Measurements from ENCODE around the gene GTF2H1.

The GTF2H1 gene

DNA sequence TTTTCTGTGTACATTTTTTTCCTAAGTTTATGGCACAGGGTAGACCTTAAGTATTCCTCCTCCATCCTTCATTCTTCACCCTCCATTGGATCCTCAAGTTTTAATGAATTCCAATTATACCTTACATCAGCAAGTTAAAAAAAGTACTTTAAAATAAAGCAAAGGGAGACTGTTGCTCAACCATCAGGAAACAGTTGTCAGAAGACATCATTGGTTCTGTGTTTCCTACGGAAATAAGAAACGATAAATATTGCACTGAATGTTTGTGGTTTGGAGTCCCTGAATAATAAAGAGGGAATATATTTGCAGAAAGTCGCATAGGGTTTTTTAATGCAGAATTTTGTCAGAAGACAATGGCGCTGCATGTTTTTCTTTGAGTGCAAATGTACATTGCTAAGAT, 43.9 kb downstream of the GTF2H1 start:
- no peak overlapping the region for H3K4me2 ChIP-seq (ENCODE audit: low read length, poor library complexity, severe bottlenecking)
- H3K18ac ChIP-seq (ENCODE audit: low read depth in 1 of 2, low read length in 2 of 2) = no peak overlapping the region
- no peak overlapping the region for H3K9ac ChIP-seq (ENCODE audit: low read length)
- H3K14ac ChIP-seq (ENCODE audit: low read length in 2 of 2) = no peak overlapping the region
- no peak overlapping the region for H3K4ac ChIP-seq (ENCODE audit: low read depth in 1 of 2, low read length in 2 of 2)
- H3K4me1 ChIP-seq (ENCODE audit: control insufficient read depth, insufficient read depth, low read depth, low read length) = no peaks in the 10 kb centered on the region
- no peaks in the 10 kb centered on the region for H3K9me3 ChIP-seq (ENCODE audit: control insufficient read depth, low read length)
- no peak overlapping the region for H3K23ac ChIP-seq (ENCODE audit: low read length in 2 of 2)
- H2BK120ac ChIP-seq (ENCODE audit: low read depth, low read length) = no peak overlapping the region
- H2BK5ac ChIP-seq (ENCODE audit: low read depth, low read length, poor library complexity, severe bottlenecking) = no peak overlapping the region
- H3K27me3 ChIP-seq (ENCODE audit: control insufficient read depth in 1 of 2, insufficient read depth in 1 of 2, low read length in 2 of 2) = no peaks in the 10 kb centered on the region
- 96% methylated on average over 4 of the region's 4 CpGs for WGBS
- no peak overlapping the region for H3K27ac ChIP-seq (ENCODE audit: low read length, poor library complexity, severe bottlenecking)
- H3K79me1 ChIP-seq (replicated peaks; ENCODE audit: low read length, poor library complexity, severe bottlenecking) = no peaks in the 10 kb centered on the region
- no peak overlapping the region for H3K4me3 ChIP-seq (ENCODE audit: insufficient read depth in 1 of 2, low read depth in 1 of 2, low read length in 2 of 2)
- no peak overlapping the region for H2BK15ac ChIP-seq (ENCODE audit: low read depth, poor library complexity, severe bottlenecking)
- H2BK12ac ChIP-seq (ENCODE audit: low read length in 2 of 2) = no peak overlapping the region
- H4K91ac ChIP-seq (ENCODE audit: low read length) = no peak overlapping the region
- H4K8ac ChIP-seq (ENCODE audit: low read length) = no peak overlapping the region
- no peak overlapping the region for H2AK5ac ChIP-seq (ENCODE audit: low read length, severe bottlenecking)
- peaks cover 18 to 62% of the 10 kb centered on the region in 2 experiments for H3K36me3 ChIP-seq (ENCODE audit: control insufficient read depth in 1 of 2, insufficient read depth in 2 of 2, low read depth in 1 of 2, low read length in 2 of 2)
- no peak overlapping the region for H2AFZ ChIP-seq (ENCODE audit: low read depth, low read length)
- no peak for DNase-seq

DNA sequence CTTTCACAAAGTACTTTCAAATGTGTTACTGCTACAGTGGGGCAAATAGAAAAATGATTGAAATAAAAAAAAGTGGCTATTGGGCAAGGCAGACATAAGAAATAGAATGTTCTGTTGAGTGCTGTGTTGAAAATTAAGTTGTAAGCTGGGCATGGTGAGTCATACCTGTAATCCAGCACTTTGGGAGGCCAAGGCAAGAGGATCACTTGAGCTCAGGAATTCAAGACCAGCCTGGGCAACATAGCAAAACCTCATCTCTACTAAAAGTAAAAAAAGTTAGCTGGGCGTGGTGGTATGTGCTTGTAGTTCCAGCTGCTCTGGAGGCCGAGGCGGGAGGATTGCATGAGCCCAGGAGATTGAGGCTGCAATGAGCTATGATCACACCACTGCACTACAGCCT, 45.1 kb downstream of the GTF2H1 start:
- no peak overlapping the region for H3K14ac ChIP-seq (ENCODE audit: low read length in 2 of 2)
- H3K9ac ChIP-seq (ENCODE audit: low read length) = no peak overlapping the region
- DNase-seq = no peak
- H3K4ac ChIP-seq (ENCODE audit: low read depth in 1 of 2, low read length in 2 of 2) = no peak overlapping the region
- no peak overlapping the region for H2BK5ac ChIP-seq (ENCODE audit: low read depth, low read length, poor library complexity, severe bottlenecking)
- no peak overlapping the region for H3K4me2 ChIP-seq (ENCODE audit: low read length, poor library complexity, severe bottlenecking)
- H3K4me1 ChIP-seq (ENCODE audit: control insufficient read depth, insufficient read depth, low read depth, low read length) = no peaks in the 10 kb centered on the region
- no peak overlapping the region for H2AK5ac ChIP-seq (ENCODE audit: low read length, severe bottlenecking)
- H3K4me3 ChIP-seq (ENCODE audit: insufficient read depth in 1 of 2, low read depth in 1 of 2, low read length in 2 of 2) = no peak overlapping the region
- H3K27ac ChIP-seq (ENCODE audit: low read length, poor library complexity, severe bottlenecking) = no peak overlapping the region
- no peak overlapping the region for H2BK120ac ChIP-seq (ENCODE audit: low read depth, low read length)
- H2AFZ ChIP-seq (ENCODE audit: low read depth, low read length) = no peak overlapping the region
- H3K18ac ChIP-seq (ENCODE audit: low read depth in 1 of 2, low read length in 2 of 2) = no peak overlapping the region
- H4K91ac ChIP-seq (ENCODE audit: low read length) = no peak overlapping the region
- no peak overlapping the region for H4K8ac ChIP-seq (ENCODE audit: low read length)
- no CpG with 5 or more reads among the region's 3 CpGs for WGBS
- H2BK12ac ChIP-seq (ENCODE audit: low read length in 2 of 2) = no peak overlapping the region
- peaks cover 16 to 51% of the 10 kb centered on the region in 2 experiments for H3K36me3 ChIP-seq (ENCODE audit: control insufficient read depth in 1 of 2, insufficient read depth in 2 of 2, low read depth in 1 of 2, low read length in 2 of 2)
- H3K79me1 ChIP-seq (replicated peaks; ENCODE audit: low read length, poor library complexity, severe bottlenecking) = no peaks in the 10 kb centered on the region
- no peak overlapping the region for H3K23ac ChIP-seq (ENCODE audit: low read length in 2 of 2)
- no peaks in the 10 kb centered on the region for H3K27me3 ChIP-seq (ENCODE audit: control insufficient read depth in 1 of 2, insufficient read depth in 1 of 2, low read length in 2 of 2)
- no peaks in the 10 kb centered on the region for H3K9me3 ChIP-seq (ENCODE audit: control insufficient read depth, low read length)
- H2BK15ac ChIP-seq (ENCODE audit: low read depth, poor library complexity, severe bottlenecking) = no peak overlapping the region

DNA sequence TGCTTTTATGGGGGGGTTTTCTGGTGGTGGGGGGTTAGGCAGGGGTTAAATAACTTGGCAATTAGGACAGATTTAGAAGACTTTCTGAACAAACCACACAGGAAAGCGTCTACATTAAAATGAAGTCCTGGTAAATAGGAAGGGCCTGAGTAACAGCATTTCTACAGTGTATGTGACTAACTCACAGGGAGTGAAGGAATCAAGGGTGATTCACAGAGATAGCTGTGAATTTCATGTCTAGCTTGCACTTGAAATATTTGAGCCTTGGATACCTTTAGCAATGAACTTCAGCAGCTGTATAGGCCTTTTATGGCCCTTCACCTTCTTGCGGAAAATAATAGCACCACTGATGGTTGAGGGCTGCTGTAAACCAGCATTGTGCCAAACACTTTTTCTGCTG, 45.9 kb downstream of the GTF2H1 start:
- WGBS = 92% methylated on average over 2 of the region's 2 CpGs
- Histone ChIP-seq H4K91ac (ENCODE audit: low read length) (no peak overlapping the region), H3K18ac (ENCODE audit: low read depth in 1 of 2, low read length in 2 of 2) (no peak overlapping the region), H3K14ac (ENCODE audit: low read length in 2 of 2) (no peak overlapping the region), H2BK5ac (ENCODE audit: low read depth, low read length, poor library complexity, severe bottlenecking) (no peak overlapping the region), H2AK5ac (ENCODE audit: low read length, severe bottlenecking) (no peak overlapping the region), H3K4me2 (ENCODE audit: low read length, poor library complexity, severe bottlenecking) (no peak overlapping the region), H2BK15ac (ENCODE audit: low read depth, poor library complexity, severe bottlenecking) (no peak overlapping the region), H3K9ac (ENCODE audit: low read length) (peak overlapping the region; percentile 54), H4K8ac (ENCODE audit: low read length) (no peak overlapping the region), H3K27me3 (ENCODE audit: control insufficient read depth in 1 of 2, insufficient read depth in 1 of 2, low read length in 2 of 2) (no peaks in the 10 kb centered on the region), H3K4me1 (ENCODE audit: control insufficient read depth, insufficient read depth, low read depth, low read length) (no peaks in the 10 kb centered on the region), H3K23ac (ENCODE audit: low read length in 2 of 2) (no peak overlapping the region), H3K79me1 (replicated peaks; ENCODE audit: low read length, poor library complexity, severe bottlenecking) (no peaks in the 10 kb centered on the region), H3K4ac (ENCODE audit: low read depth in 1 of 2, low read length in 2 of 2) (no peak overlapping the region), H3K4me3 (ENCODE audit: insufficient read depth in 1 of 2, low read depth in 1 of 2, low read length in 2 of 2) (no peak overlapping the region), H2BK12ac (ENCODE audit: low read length in 2 of 2) (no peak overlapping the region), H2BK120ac (ENCODE audit: low read depth, low read length) (no peak overlapping the region), H3K36me3 (ENCODE audit: control insufficient read depth in 1 of 2, insufficient read depth in 2 of 2, low read depth in 1 of 2, low read length in 2 of 2) (peaks cover 11 to 45% of the 10 kb centered on the region in 2 experiments), H2AFZ (ENCODE audit: low read depth, low read length) (no peak overlapping the region), H3K27ac (ENCODE audit: low read length, poor library complexity, severe bottlenecking) (peak overlapping the region; percentile 18), H3K9me3 (ENCODE audit: control insufficient read depth, low read length) (no peaks in the 10 kb centered on the region)
- DNase-seq = no peak

DNA sequence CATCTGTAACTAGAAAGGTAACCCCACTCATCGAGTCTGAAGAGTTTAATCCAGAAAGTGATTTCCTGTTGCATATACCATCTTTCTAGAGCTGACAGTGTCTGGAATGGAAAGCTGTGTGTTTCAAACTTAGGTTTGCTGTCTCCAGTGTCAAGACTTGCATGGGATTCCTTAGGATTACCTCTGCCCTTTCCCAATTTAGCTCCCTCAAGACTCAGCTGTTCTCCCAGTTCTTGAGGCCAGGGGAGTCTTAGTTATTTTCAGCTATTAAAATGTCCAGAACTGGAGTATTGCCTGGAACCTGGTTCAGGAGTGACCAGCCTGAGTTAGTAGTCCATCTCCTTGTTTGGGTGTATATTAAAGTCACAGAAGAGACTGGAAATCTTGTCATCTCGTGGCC, 47.0 kb downstream of the GTF2H1 start:
- H3K23ac ChIP-seq (ENCODE audit: low read length in 2 of 2) = no peak overlapping the region
- no peak overlapping the region for H3K4me2 ChIP-seq (ENCODE audit: low read length, poor library complexity, severe bottlenecking)
- no peak overlapping the region for H2BK120ac ChIP-seq (ENCODE audit: low read depth, low read length)
- H3K27ac ChIP-seq (ENCODE audit: low read length, poor library complexity, severe bottlenecking) = no peak overlapping the region
- H3K4me1 ChIP-seq (ENCODE audit: control insufficient read depth, insufficient read depth, low read depth, low read length) = no peaks in the 10 kb centered on the region
- no peak overlapping the region for H4K8ac ChIP-seq (ENCODE audit: low read length)
- WGBS = 96% methylated on average over 2 of the region's 2 CpGs
- DNase-seq = no peak
- H3K18ac ChIP-seq (ENCODE audit: low read depth in 1 of 2, low read length in 2 of 2) = no peak overlapping the region
- no peak overlapping the region for H2BK5ac ChIP-seq (ENCODE audit: low read depth, low read length, poor library complexity, severe bottlenecking)
- H4K91ac ChIP-seq (ENCODE audit: low read length) = no peak overlapping the region
- no peak overlapping the region for H2AFZ ChIP-seq (ENCODE audit: low read depth, low read length)
- H3K79me1 ChIP-seq (replicated peaks; ENCODE audit: low read length, poor library complexity, severe bottlenecking) = no peaks in the 10 kb centered on the region
- peaks cover 7 to 33% of the 10 kb centered on the region in 2 experiments for H3K36me3 ChIP-seq (ENCODE audit: control insufficient read depth in 1 of 2, insufficient read depth in 2 of 2, low read depth in 1 of 2, low read length in 2 of 2)
- no peaks in the 10 kb centered on the region for H3K9me3 ChIP-seq (ENCODE audit: control insufficient read depth, low read length)
- H2AK5ac ChIP-seq (ENCODE audit: low read length, severe bottlenecking) = no peak overlapping the region
- H3K4me3 ChIP-seq (ENCODE audit: insufficient read depth in 1 of 2, low read depth in 1 of 2, low read length in 2 of 2) = no peak overlapping the region
- no peak overlapping the region for H2BK15ac ChIP-seq (ENCODE audit: low read depth, poor library complexity, severe bottlenecking)
- no peak overlapping the region for H3K14ac ChIP-seq (ENCODE audit: low read length in 2 of 2)
- no peak overlapping the region for H2BK12ac ChIP-seq (ENCODE audit: low read length in 2 of 2)
- H3K4ac ChIP-seq (ENCODE audit: low read depth in 1 of 2, low read length in 2 of 2) = no peak overlapping the region
- no peak overlapping the region for H3K9ac ChIP-seq (ENCODE audit: low read length)
- no peaks in the 10 kb centered on the region for H3K27me3 ChIP-seq (ENCODE audit: control insufficient read depth in 1 of 2, insufficient read depth in 1 of 2, low read length in 2 of 2)

Data from mesenchymal stem cell (in vitro differentiated cells and primary cell).